HEK293T (cell line): ENCODE results near the gene FUT3.

Source experiments
- LEF1 ChIP-seq: fragments of 450-650 bp; IDR thresholded peaks from 2 replicates; pipeline ENCODE4 v1.6.1; 2017; ENCODE audit warnings: mild to moderate bottlenecking, borderline replicate concordance
- ZNF384 ChIP-seq: fragments of 450-650 bp; IDR thresholded peaks from 2 replicates; pipeline ENCODE4 v1.6.1; 2016

- TF ChIP-seq ZNF384 (no peak), LEF1 (no peak)
These were observed 13.7 kb upstream of the FUT3 start for GRCh38 chr19:5864725-5865486.
